HG02852 (cell line): ENCODE results near the gene TWNK.

Experiments used
- ATAC-seq: cut with Tn5 transposase; IDR thresholded peaks from one replicate; pipeline ENCODE4 v1.9.1; 2021; ENCODE audit warnings: mild to moderate bottlenecking, moderate library complexity; ENCODE audit not compliant: unreplicated experiment

Gene TWNK

DNA sequence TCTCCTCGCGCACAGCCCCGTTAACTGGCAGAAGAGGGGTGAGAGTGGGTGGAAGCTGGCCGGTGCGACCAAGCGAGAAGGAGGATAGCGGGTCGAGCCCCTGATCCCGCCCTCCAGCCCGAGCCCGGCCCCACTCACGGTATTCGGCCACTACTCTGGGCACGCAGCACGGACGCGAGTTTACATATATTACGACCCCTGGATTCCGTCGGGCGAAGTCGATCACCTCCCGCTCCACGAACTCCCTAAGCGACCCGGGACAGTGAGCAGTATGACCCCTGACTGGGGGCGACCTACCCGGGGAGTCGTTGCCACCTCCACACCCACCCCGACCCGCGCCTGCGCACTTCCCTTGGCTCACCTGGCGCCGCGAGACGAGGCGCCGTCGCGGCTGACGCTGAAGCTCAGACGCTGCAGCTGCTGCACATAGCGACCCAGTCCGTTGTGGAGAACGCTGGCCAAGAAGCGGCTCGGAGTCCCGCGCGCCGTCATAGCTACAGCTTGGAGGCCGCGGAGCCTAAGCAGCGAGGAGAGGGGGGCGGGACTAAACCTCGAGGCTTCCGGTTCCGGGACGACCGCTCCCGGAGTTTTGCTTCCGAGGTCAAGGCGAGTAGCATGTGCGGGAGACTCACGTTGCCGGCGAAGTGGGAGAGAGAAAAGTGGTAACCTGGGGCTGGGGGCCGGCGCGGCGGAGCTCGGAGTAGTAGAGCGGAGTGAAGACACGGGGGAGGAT is at the start of gene TWNK, which contains the start of gene MRPL43:
TSS of gene TWNK (plus strand) at position 592 of the 733 bp plus-strand sequence. CDS start 668 bp downstream, outside the sequence.
TSS of gene MRPL43 (minus strand) at position 546 of the 733 bp plus-strand sequence. CDS start at position 492, 54 bp downstream.
- ATAC-seq = peak; percentile 82

DNA sequence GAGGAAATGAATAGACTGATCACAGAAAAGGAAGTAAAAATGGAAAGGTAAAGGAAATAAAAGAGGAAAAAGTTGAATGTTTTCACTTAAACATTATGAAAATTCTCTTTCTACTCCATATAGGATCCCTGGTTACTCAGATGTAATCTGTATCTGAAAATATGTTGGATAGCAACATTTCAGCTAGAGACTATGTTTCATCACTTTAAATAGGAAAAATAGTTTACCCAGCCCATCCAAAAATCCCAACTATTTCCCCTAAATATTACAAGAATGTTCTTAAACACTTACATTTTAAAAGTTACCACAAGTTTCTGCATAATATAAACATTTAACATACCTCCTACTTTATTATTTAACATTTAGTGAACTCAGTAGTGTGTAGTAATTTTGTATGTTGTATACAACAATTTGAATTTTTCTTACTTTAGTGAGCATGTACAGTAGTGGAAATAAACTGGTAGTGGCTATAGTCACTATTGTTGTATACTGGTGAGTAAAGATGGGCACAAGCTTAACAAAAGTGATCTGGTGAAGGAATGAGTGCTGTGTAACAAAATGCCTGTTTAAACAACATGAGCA is 47.5 kb upstream of the TWNK start:
- ATAC-seq = no peak

DNA sequence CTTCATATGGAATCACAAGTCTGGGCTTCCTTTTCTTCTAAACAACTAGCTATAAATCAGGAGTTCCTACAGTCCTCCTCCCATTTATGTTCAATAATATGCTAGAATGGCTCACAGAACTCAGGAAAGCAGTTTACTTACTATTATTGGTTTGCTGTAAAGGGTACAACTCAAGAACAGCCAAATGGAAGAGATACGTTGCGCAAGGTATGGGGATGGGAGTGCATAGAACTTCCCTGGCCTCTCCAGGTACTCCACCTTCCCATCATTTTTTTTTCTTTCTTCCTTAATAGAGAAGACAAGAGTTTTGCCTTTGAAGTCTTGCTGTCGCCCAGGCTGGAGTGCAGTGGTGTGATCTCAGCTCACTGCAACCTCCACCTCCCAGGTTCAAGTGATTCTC is 45.1 kb upstream of the TWNK start:
- no peak for ATAC-seq

DNA sequence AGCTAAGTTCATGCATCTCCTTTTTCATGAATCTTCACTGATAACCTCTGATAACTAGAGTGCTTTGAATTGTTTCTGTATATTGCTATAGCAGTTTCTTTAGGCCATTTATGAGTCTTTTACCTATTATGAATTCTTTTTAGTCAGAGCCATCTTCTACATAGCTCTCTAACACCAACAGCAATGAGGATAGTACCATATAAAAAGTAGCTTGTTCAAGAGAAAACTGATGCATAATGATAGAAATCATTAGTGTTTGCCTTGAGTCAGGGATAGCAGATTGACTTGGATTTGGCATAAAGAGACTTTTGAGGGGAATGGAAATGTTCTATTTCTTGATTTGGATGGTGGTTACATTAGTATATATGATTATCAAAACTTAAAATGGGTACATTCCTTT is 43.8 kb upstream of the TWNK start:
- ATAC-seq = no peak

DNA sequence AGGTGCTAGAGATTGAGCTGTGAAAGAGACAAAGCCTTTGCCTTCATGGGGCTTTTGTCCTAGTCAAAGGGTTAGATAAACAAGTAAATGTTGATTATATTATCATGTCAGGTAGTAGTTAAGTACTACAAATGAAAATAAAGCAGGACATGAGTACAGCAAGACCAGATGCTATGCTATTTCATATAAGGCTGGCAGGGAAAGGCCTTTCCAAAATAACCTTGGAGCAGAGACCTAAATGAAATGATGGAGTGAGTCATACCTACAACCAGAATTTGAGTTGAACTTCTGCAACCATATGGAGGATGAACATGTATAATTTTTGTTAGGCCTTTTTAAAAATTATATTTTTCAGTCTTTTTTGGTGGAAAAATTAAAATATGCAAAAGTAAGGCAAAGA is 41.6 kb upstream of the TWNK start:
- ATAC-seq = no peak

DNA sequence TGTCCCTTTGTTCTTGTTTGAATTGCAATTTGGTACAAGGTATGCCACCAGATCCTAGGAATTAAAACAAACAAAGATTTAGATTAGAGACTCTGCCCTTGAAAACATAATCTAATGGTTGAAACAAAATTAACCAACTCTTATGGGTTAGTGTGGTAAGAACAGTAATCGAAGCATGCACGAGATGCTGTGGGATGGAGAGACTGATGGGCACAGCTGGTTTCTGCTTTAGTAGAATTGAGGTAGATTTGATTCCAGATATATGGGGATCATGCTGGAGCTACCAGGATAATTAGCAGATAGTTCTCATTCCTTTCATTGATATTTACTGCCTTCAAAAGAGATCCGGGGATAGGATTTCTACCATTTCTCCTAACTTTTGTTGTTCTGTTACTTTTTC is 38.4 kb upstream of the TWNK start:
- ATAC-seq = no peak

DNA sequence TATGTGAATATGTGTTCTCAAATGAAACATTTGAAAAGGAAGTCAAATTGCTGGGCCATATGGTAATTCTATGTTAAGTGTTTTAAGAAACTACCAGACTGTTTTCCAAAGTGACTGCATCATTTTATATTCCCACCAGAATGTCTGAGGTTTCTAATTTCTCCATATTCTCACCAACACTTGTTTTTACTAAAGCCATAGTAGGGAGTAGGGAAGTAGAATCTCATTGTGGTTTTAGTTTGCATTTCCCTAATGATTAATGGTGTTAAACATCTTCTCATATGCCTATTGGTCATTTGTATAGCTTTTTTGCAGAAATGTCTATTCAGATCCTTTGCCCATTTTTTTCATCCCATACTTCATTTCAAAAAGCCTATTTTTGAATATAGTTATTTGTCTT is 27.1 kb upstream of the TWNK start:
- no peak for ATAC-seq

DNA sequence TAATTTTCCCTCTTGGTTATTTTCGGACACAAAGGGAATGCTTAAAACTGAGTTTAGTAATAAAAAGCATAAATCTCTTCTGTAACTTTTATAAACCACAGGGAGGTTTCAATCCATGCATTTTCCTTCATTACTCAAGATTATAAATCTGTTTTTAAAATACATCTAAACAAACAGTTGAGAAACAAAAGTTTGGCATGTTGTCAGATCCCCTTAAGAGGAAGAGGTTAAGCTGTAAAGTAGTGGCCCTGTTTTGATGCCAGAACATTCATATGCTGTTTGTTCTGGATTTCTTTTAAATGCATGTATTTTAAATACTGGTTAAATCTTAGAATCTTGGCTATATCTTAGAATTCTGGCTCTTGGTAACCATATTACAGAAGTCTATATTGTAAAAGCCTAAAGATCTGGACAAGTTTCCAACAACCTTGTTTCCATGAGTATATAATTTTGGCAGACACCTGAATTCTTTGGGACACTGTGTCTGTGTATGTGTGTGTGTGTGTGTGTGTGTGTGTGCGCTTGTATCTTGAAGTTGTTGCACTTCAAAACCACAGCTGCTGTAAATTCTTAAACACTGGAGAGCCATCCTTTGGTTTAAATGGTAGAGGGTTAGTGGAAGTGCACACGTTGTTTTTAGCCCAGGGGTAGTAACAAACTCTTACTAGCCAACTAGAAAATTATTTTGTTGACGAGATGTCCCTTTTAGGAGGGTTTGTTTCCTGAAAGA is 24.8 kb upstream of the TWNK start:
- ATAC-seq = no peak

DNA sequence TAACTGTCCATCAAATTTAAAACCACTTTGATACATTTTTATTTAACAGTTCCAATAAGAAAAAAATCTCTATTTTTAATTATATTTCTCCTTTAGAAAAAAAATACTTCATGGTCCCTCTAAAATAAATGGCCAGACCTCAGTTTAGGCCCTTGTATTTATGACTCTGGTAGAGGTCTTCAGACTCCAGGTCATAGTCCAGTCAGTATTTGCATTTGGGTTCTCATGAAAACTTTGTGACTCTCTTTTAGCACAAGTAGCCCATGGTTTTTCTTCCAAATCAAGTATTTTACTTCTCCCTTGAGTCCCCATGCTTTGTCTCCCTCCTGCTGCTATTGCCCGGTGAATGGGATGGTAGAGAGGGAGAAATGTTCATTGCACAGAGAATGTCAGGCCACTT is 23.5 kb upstream of the TWNK start:
- ATAC-seq = no peak

DNA sequence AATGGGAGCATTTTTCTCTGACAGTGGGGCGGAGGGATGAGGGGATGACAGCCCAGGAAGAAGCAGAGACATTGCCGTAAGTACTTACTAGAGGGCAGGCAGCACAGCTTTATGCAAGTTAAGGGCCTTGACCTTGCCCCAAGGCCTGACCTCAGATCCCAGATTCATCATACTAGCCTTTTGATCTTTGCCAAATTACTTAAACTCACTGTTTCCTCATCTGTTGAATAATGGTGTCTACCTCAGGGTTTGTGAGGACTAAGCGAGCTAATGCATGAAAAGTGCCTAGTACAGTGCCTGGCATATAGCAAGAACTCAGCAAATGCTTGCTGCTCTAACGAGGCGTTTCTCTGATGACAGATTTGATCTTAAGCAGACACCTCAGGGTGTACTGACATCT is 21.5 kb upstream of the TWNK start:
- ATAC-seq = no peak

DNA sequence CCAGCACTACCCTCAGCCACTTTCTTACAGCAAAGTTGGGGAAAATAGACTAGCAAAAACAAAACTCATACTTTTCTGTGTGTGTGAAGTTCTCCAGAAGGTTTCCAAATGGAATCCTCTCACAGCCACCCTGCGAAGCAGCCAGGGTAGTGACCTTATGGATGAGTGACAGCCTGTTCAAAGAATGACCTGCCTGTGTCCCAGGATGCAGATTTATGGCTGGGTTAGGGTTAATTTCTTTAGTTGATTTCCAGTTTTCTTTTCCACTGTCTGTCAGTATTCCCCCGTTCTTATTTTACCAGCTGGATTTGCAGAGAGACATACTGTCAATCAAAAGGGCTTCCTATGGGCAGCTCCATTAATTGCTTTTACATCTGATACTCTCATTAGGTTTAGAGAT is 20.5 kb upstream of the TWNK start:
- ATAC-seq = no peak

DNA sequence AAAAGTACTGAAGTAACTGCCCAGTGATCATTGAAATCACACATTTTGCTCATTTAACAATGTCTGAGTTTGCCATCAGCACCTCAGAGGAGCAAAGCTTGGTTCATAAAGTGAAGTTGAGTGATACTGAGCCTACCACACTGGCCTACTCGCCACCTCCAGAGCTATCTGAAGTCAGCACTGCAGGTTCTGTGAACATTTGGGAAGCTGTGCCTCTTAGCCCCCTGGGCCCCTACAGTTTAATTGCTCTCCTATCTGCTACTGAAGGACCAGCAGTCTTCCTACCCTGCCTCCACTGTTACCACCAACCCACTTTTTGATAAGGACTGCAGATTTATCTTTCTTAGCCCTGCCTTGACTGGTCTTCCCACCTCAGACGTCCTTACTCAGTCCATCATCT is 20.0 kb upstream of the TWNK start:
- no peak for ATAC-seq

DNA sequence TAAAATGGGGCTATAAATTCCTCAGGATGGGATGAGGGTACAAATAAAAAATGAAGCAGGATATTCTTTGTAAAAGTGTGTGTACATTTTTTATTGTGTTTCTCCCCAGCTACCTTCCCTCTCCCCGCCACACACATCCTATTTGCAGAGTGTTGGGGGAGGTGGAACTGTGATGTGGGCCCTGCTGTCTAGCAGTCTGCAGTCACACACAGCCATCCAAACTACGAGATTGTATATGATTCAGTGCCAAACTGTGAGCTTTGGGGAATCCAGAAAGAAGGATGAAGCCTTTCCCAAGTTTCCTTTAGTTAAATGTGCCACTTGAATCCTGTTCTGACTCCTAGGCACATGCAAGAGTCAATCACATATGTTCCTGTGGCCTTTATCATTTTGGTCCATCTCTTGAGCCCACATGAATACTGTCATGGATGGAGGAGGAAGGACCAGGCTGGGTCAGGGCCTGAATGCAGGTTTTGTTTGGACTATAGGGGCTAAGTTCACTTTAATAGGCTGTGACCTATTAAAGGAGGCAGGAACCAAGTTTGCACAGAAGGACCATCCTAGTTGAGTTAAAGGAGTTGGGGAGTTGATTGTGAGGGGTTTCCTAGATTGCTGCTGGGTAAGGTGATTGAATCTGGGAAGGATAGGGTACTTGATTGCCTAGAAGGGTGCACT is 19.1 kb upstream of the TWNK start:
- no peak for ATAC-seq

DNA sequence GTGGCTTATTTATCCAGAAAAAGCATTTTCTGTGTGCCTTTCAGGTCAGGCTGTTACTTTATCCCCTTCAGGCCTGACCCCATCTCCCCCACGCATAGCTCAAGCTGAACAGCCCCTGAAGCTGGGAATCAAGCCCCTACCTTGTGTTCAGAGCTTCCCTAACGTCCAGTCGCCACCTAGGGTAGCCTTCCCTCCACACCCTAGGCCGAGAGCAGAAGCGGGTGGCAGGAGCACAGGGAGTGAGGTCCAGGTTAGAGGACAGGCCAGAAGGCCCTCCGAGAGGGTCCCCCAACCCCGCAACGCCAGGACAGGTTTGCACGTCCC is 18.5 kb upstream of the TWNK start:
- ATAC-seq = no peak

DNA sequence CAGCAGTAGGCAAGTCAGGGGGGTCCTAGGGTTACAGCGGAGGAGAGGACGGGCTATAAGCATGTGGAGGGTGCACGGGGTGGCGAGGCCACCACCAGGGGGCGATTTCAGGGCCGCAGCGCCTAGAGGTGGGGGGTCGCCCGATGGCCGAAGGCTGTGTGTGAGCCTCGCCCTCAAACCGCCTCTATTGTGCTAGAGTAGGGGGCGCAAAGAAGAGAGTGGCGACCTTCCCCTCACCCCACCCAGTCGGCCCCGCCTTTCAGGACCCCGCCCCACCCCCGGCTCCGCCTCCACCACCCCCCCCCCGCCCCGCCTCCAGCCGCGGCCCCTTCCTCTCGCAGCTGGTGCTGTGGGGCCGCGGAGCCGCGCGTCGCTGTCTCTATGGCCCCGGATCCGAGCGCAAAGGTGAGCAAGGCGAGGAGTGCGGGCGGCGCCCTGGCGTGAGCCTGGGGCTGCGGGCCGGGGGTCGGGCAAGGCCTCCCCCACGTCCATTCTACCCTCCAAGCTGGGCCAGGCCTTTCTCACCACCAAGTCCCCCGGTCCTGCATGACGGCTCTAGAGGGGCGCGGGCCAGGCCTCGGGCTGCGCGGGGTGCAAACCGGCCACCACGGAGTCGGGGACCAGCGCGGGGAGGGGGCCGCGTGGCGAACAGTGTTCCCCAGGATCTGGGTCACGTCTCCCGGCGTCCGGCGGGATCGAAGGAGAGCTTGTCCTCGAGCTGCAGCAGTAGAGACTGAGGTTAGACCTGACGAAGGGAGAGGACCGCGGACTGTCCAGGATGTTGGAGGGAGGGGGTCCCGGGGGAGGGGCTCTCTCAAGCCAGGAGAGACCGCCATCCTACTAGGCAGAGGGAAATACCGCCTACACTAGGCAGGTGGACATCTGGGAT is 17.9 kb upstream of the TWNK start, which contains the start of gene SEMA4G:
TSS of gene SEMA4G (plus strand) at position 318 of the 889 bp plus-strand sequence. CDS start 3,409 bp downstream, outside the sequence.
- ATAC-seq = no peak

DNA sequence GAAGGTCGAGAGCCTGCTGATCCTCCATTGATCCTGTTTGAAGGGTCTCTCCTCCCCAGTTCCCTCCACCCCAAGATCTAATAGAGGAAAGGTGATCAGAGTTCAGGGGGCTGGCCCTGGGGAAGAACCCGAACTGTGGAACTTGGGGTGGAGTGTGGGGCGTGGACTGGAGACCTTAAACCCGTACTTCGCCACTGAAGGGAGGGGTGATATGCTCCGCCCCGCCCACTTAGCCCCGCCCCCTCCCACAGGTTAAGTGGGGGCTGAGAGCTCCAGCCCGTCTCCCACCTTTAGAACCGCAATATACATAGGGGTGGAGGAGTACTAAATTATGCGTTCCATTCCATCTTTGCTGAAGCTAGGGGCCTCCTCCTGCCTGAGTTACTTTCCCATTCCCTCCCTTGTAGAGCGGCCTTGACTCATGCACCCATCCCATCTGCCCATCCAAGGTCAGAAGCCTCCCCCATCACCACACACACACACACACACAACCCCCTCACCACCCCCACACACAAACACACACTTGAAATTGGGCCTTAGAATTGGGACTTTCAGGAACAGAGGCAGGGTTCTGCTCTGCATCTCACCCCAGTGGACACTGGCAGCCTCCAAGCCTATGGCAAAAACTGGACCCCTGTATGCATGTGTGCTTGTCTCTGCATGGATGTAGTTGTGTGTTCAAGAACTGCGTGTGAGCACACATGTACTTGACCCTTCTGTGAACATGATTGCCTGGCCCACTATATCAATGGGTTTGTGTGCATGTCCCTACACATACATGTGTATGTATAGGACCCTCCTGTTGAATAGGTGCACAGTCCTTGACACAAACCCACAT is 17.0 kb upstream of the TWNK start:
- no peak for ATAC-seq

DNA sequence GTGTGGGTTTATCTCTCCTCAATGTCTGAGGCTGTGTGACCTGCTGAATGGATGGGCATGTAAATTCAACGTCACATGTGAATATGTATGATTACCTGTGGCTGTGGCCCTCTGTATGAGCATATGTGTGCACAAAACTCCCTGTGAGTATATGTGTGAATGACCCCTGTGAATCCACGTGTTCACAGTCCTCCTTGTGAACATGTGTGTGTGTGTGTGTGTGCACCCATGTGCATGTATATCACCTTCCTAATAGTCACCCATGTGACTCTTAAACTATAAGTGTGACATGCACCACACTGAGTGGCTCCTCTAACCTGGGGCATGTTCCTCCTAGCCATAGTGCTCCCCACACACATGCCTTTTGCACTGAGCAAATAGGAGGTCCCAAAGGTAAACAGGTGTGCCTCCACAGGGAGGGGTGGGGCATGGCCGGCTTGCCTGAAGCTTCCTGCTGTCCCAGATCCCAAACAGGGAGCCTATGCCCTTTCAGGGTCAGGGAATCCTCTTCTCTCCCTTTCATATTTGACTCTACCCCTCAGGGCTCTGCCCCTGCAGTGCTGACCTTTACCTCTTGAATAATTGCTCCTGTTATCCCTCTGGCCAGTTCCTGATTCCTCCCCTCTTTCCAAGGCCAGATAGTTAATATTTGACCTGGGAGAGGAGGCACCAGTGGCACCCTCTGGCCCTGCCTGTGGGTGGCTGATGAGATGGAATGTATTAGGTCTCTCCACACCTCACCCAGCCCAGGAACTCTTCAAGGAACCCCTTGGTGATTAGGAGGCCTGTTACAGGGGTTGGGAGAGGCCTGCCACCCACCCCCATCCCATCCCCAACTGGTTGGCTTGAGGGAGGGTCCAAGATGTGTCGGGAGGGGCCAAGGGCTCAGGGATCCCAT is 16.2 kb upstream of the TWNK start:
- ATAC-seq = no peak

DNA sequence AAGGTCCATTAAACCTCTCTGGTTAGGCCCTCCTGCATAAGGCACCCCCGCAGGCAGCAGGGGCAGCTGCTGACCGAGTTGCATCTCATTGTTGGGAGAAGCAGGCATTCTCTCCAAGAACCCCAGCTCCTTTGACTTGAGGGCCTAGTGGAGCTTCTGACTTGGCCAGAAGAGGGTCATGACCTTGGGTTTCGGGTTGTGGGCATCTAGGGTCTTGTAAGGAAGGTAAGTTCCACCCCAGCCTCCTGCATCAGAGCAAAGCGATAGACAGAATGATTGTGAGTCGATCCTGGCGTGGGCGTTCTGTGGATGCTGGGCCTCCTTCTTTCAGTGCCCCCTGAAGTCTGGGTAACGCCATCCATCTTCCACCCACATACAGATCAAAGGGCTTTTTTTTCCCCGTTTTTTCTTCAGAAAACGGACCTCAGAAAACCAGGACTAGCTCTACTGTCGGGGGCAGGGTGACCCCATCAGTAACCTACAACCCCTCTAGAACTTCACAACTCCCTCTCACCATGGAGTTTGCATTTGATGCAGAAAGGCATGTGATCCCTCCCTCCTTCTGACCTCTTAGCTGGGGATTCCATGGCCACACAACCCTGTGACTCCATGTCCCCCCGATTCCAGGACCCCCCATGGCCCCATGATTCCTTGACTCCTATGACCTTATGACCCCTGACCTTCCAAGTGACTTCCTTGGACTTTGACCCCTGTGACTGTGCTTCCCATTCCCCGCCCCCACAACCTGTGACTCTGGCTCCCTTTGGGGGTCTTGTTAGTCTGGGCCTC is 15.0 kb upstream of the TWNK start:
- ATAC-seq = no peak
